ENCODE data around the gene GTF2A1.

GTF2A1 gene

GRCh38 chr14:81147140-81147897 lies 73.4 kb downstream of the GTF2A1 start:
- Mint-ChIP-seq H3K36me3 (ENCODE audit: low read depth) (no peaks in the 10 kb centered on the region), H3K9me3 (no peaks in the 10 kb centered on the region)

DNA sequence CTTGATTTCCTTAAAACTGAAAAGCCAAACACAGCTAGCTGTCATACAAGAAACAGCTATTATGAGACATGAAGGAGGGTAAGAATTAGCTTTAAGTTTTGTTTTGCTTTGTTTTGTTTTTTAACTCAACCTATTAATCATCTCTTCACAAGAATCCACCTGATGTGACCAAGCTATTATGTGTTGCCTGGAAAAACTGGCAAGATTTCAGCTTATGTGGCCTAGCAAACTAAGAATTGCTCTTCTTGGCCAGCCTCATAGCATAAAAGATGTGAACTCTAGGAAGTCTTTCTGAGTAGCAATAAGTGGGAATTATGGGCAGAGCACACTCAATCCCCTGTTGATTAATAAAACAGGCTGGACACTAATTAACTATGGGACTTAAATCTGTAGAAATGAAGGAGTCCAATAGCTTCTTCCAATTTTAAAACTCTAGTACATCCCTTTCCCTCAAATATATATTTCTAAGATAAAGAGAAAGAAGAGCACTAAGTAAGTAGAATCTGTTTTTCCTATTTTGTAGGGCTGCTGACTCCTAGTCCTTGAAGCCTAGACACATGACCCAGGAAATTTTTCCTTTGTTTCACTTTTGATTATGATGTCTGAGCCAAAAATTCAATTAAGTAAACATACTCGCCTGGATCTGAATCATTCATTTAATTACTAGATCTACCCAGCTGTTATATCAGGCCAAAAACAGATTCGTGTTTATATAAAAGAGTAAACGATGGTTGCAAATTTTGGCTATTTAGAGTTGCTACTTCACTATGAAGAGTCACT lies 75.7 kb downstream of the GTF2A1 start:
- H3K27me3 Mint-ChIP-seq: no peaks in the 10 kb centered on the region
- H3K4me1 Mint-ChIP-seq (ENCODE audit: low read depth): peaks cover 9% of the 10 kb centered on the region
- no peak overlapping the region for H3K27ac Mint-ChIP-seq
- H3K36me3 Mint-ChIP-seq (ENCODE audit: low read depth): no peaks in the 10 kb centered on the region
- H3K9me3 Mint-ChIP-seq: no peaks in the 10 kb centered on the region
- no peak overlapping the region for H3K4me3 Mint-ChIP-seq

More at GRCh38 chr14:81147140-81147897, 73.4 kb downstream of the GTF2A1 start:
- Mint-ChIP-seq H3K4me1 (ENCODE audit: low read depth) (peaks cover 12% of the 10 kb centered on the region), H3K27ac (no peak overlapping the region), H3K27me3 (no peaks in the 10 kb centered on the region), H3K4me3 (no peak overlapping the region)

- no peaks in the 10 kb centered on the region for H3K36me3 Mint-ChIP-seq (ENCODE audit: low read depth)
- no peak overlapping the region for H3K27ac Mint-ChIP-seq
- no peaks in the 10 kb centered on the region for H3K27me3 Mint-ChIP-seq
These were observed 77.0 kb downstream of the GTF2A1 start for GRCh38 chr14:81143793-81144192.

GRCh38 chr14:81141426-81141825 lies 79.3 kb downstream of the GTF2A1 start:
- no peak overlapping the region for H3K27ac Mint-ChIP-seq
- no peak overlapping the region for H3K4me3 Mint-ChIP-seq
- no peaks in the 10 kb centered on the region for H3K9me3 Mint-ChIP-seq
- no peaks in the 10 kb centered on the region for H3K36me3 Mint-ChIP-seq (ENCODE audit: low read depth)
- H3K27me3 Mint-ChIP-seq: no peaks in the 10 kb centered on the region
- H3K4me1 Mint-ChIP-seq (ENCODE audit: low read depth): no peaks in the 10 kb centered on the region

More at GRCh38 chr14:81143793-81144192, 77.0 kb downstream of the GTF2A1 start:
- Mint-ChIP-seq H3K4me3 (no peak overlapping the region), H3K9me3 (no peaks in the 10 kb centered on the region), H3K4me1 (ENCODE audit: low read depth) (peaks cover 9% of the 10 kb centered on the region)

DNA sequence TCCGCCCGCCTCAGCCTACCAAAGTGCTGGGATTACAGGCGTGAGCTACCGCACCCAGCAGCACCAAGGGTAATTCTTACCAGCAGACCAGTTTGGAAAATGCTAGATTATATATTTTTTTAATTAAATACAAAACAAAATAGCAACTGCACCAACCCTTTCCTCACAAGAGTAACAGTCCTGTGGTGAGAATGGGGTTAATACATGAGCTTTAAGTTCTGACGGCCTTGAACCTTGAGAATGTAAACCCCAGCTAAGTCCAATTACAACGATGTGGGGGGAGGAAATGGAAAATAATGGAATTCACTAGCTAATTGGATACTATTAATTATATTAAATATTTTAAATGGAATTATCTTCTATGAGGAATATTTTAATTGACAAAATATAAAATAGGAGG lies 82.3 kb downstream of the GTF2A1 start:
- Mint-ChIP-seq H3K4me1 (ENCODE audit: low read depth) (no peaks in the 10 kb centered on the region), H3K9me3 (no peaks in the 10 kb centered on the region), H3K36me3 (ENCODE audit: low read depth) (no peaks in the 10 kb centered on the region), H3K4me3 (no peak overlapping the region), H3K27ac (no peak overlapping the region), H3K27me3 (no peaks in the 10 kb centered on the region)

DNA sequence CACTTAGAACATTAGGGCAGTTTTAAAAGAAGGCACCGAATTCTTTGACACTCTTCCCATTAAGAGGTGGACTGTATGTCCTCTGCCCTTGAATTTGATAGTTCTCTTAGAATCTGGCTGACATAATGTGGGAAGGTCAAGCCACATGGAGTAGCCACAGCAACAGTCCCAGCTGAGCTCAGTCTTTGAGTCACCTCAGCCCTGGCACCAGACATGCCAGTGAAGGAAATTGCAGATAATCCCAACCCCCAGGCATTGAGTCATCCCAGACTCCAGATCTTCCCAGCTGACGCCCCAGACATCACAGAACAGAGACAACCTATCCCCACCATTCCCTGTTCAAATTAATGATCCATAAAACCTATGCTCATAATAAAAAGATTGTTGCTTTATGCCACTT lies 83.4 kb downstream of the GTF2A1 start:
- H3K27ac Mint-ChIP-seq: no peak overlapping the region
- H3K9me3 Mint-ChIP-seq: no peaks in the 10 kb centered on the region
- no peak overlapping the region for H3K4me3 Mint-ChIP-seq
- no peaks in the 10 kb centered on the region for H3K4me1 Mint-ChIP-seq (ENCODE audit: low read depth)
- no peaks in the 10 kb centered on the region for H3K36me3 Mint-ChIP-seq (ENCODE audit: low read depth)
- no peaks in the 10 kb centered on the region for H3K27me3 Mint-ChIP-seq

GRCh38 chr14:81133400-81133799 lies 87.4 kb downstream of the GTF2A1 start:
- H3K4me1 Mint-ChIP-seq (ENCODE audit: low read depth): no peaks in the 10 kb centered on the region
- no peaks in the 10 kb centered on the region for H3K27me3 Mint-ChIP-seq
- H3K36me3 Mint-ChIP-seq (ENCODE audit: low read depth): no peaks in the 10 kb centered on the region
- no peaks in the 10 kb centered on the region for H3K9me3 Mint-ChIP-seq
- no peak overlapping the region for H3K27ac Mint-ChIP-seq
- no peak overlapping the region for H3K4me3 Mint-ChIP-seq

DNA sequence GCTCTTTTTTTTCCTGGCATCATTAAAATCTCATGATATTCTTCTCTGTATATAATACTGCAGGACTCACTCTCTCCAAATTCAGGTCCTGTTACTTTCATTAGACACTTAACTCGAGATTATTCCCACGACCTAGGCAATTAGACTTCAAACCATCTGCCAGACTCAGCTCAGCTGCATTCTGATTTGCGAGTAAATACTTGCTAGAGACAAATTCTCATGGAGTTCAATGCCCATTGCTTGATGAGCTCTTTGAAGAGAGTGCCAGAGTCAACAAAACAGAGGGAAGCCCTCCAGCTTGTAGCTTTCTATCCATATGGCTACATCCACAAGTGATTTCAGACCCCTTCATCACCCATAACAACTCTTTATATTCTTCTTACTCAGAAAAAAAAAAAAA lies 88.3 kb downstream of the GTF2A1 start:
- H3K36me3 Mint-ChIP-seq (ENCODE audit: low read depth): no peaks in the 10 kb centered on the region
- no peaks in the 10 kb centered on the region for H3K9me3 Mint-ChIP-seq
- H3K4me3 Mint-ChIP-seq: no peak overlapping the region
- H3K4me1 Mint-ChIP-seq (ENCODE audit: low read depth): no peaks in the 10 kb centered on the region
- H3K27ac Mint-ChIP-seq: no peak overlapping the region
- H3K27me3 Mint-ChIP-seq: no peaks in the 10 kb centered on the region

GRCh38 chr14:81129242-81129641 lies 91.5 kb downstream of the GTF2A1 start:
- Mint-ChIP-seq H3K9me3 (no peaks in the 10 kb centered on the region), H3K27me3 (no peaks in the 10 kb centered on the region), H3K4me1 (ENCODE audit: low read depth) (no peaks in the 10 kb centered on the region), H3K27ac (no peak overlapping the region), H3K4me3 (no peak overlapping the region), H3K36me3 (ENCODE audit: low read depth) (no peaks in the 10 kb centered on the region)

- Mint-ChIP-seq H3K36me3 (ENCODE audit: low read depth) (no peaks in the 10 kb centered on the region), H3K4me1 (ENCODE audit: low read depth) (no peaks in the 10 kb centered on the region), H3K27ac (no peak overlapping the region)
These were observed 93.0 kb downstream of the GTF2A1 start for GRCh38 chr14:81127785-81128184.

DNA sequence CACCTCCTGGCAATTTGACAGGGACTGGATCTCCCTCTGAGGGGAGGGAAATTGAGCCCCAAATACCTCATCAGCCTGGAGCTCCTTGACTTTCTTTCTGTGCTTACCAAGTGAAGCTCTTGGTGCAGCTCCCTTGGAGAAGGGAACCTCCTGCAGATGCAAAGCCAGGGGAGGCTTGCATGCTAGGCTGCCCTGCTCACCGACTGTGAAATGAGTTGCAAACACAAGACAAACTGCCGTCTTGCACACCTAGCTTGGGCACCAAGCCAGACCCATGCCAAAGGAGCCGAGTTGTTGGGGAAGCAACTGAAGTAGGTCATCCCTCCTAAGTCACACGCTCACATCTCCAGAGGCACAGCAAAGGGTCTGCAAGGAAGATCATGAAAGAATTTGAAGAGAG lies 95.2 kb downstream of the GTF2A1 start:
- H3K27me3 Mint-ChIP-seq: no peaks in the 10 kb centered on the region
- H3K36me3 Mint-ChIP-seq (ENCODE audit: low read depth): no peaks in the 10 kb centered on the region
- no peaks in the 10 kb centered on the region for H3K9me3 Mint-ChIP-seq
- no peak overlapping the region for H3K4me3 Mint-ChIP-seq
- peaks cover 6% of the 10 kb centered on the region for H3K4me1 Mint-ChIP-seq (ENCODE audit: low read depth)
- H3K27ac Mint-ChIP-seq: no peak overlapping the region

More at GRCh38 chr14:81127785-81128184, 93.0 kb downstream of the GTF2A1 start:
- Mint-ChIP-seq H3K27me3 (no peaks in the 10 kb centered on the region), H3K4me3 (no peak overlapping the region), H3K9me3 (no peaks in the 10 kb centered on the region)

Data from stimulated activated naive CD8-positive, alpha-beta T cell treated with anti-CD3 and anti-CD28 coated beads, Interleukin-15, Interleukin-2, amounts not matched to agents 100 ng/mL and 50 ng/mL, for 24 hours (primary cell).